ENCODE data around the gene WNT5A. TPM values are rescaled to one million over a fixed set of nuclear protein-coding genes. Genes with fewer than 3 reads are reported as not detected.
A peak's percentile ranks its signal among the peaks of the same experiment; 100 is the strongest.

The WNT5A gene
- total and polyA plus RNA-seq, 2 of the 4 experiments (the other 2 are of a cell fraction): 224 to 231 TPM

GRCh38 chr3:55525436-55525835 is 38.3 kb upstream of the WNT5A start:
- no peak overlapping the region for H3K18ac ChIP-seq (ENCODE audit: low read depth, low read length)
- H3K4me2 ChIP-seq (ENCODE audit: low read depth, low read length): no peak overlapping the region
- BruUV-seq (replicated peaks): no TSS peak
- no peak overlapping the region for H2BK5ac ChIP-seq (ENCODE audit: low read depth, low read length, poor library complexity, severe bottlenecking)
- H2AFZ ChIP-seq (replicated peaks; ENCODE audit: low read length, poor library complexity): no peak overlapping the region
- peak overlapping the region; percentile 28; the same call in 1 of the 2 replicates for H2BK20ac ChIP-seq (ENCODE audit: low read depth, low read length)
- CTCF ChIA-PET: no interaction called here
- peaks cover 11% of the 10 kb centered on the region; the same call in 1 of the 2 replicates for H3K9me1 ChIP-seq (ENCODE audit: insufficient read depth, low read length)
- H4K8ac ChIP-seq (ENCODE audit: low read depth in 2 of 2, low read length in 2 of 2): no peak overlapping the region
- intact Hi-C loops (cut with micrococcal nuclease) (no loop called here), dilution Hi-C loops (cut with HindIII; ENCODE audit: low sequenced_read_pairs, unreplicated experiment) (no loop called here), in situ Hi-C loops (cut with MboI; ENCODE audit: low sequenced_read_pairs) (no loop called here)
- no peak overlapping the region for H3K27ac ChIP-seq (ENCODE audit: insufficient read depth, low read length)
- ATAC-seq (ENCODE audit: low read depth) (no peak), DNase-seq (no peak)
- H3K9ac ChIP-seq (ENCODE audit: low read depth, low read length): no peak overlapping the region
- no peak overlapping the region for H4K5ac ChIP-seq (ENCODE audit: low read depth, low read length)
- no peak overlapping the region for H3K23ac ChIP-seq (ENCODE audit: low read depth, low read length)
- no peak overlapping the region; the same call in 1 of the 2 replicates for H2AK5ac ChIP-seq (ENCODE audit: low read depth, low read length)
- no peak overlapping the region for H3K4me3 ChIP-seq (ENCODE audit: insufficient read depth, low read depth, low read length)
- no peak overlapping the region for H2AK9ac ChIP-seq (replicated peaks; ENCODE audit: low read depth, low read length, poor library complexity)
- no peak overlapping the region for H2BK15ac ChIP-seq (ENCODE audit: low read depth, low read length)
- H3K56ac ChIP-seq (ENCODE audit: extremely low read depth, insufficient read depth, low read length): no peak overlapping the region
- H3K36me3 ChIP-seq (ENCODE audit: control insufficient read depth, insufficient read depth, low read length): no peaks in the 10 kb centered on the region
- H3K4ac ChIP-seq (ENCODE audit: low read depth, low read length): peak overlapping the region; percentile 51; the same call in 1 of the 2 replicates
- H4K20me1 ChIP-seq (ENCODE audit: insufficient read depth, low read length): no peaks in the 10 kb centered on the region
- H3K14ac ChIP-seq (replicated peaks; ENCODE audit: low read depth, low read length): no peak overlapping the region
- H3K9me3 ChIP-seq (ENCODE audit: control insufficient read depth, insufficient read depth, low read length): no peaks in the 10 kb centered on the region
- peaks cover 10% of the 10 kb centered on the region; the same call in 1 of the 2 replicates for H3K4me1 ChIP-seq (ENCODE audit: control insufficient read depth, insufficient read depth, low read length)
- POLR2A ChIA-PET (ENCODE audit: unreplicated experiment): no interaction called here
- H4K91ac ChIP-seq (ENCODE audit: insufficient read depth, low read depth, low read length): no peak overlapping the region
- H3K27me3 ChIP-seq (ENCODE audit: control insufficient read depth, insufficient read depth, low read length): peaks cover 5% of the 10 kb centered on the region; the same call in 1 of the 2 replicates
- 100% methylated on average over 1 of the region's 3 CpGs; no CpG with 5 or more reads in 1 of the 2 experiments for WGBS, 2 experiments (ENCODE audit: extremely low coverage in 2 of 2, insufficient read length in 1 of 2)
- TF ChIP-seq SMC3 (IDR thresholded peaks at IDR 0.05; ENCODE audit: low read depth, low read length): no peak
- H2BK120ac ChIP-seq (ENCODE audit: low read depth, low read length): no peak overlapping the region
- no peaks in the 10 kb centered on the region for H3K79me1 ChIP-seq (ENCODE audit: low read depth in 1 of 2, low read length in 2 of 2)

Data from IMR-90 (cell line).